Vagina (tissue), 2 donors: ENCODE data around the gene SSR3.

Experiments used
- POLR2AphosphoS5 ChIP-seq, 2 donors: sonication (generic); formaldehyde crosslinking; IDR thresholded peaks; one replicate each; pipeline ENCODE4 v1.9.0; 2017; ENCODE audit warnings: antibody characterized with exemption in 2 of 2, mild to moderate bottlenecking in 2 of 2, low read depth in 1 of 2; ENCODE audit not compliant: insufficient read depth in 1 of 2
- TF ChIP-seq, protein P1 (sequence below), 3 experiments: fragments of 450-650 bp in 2 of 3; fragments of 200-600 bp in 1 of 3; sonication (generic) in 1 of 3; IDR thresholded peaks; one replicate each; pipeline ENCODE4 v1.5.1; 2017 to 2019; ENCODE audit warnings: antibody characterized with exemption in 3 of 3, mild to moderate bottlenecking in 2 of 3, moderate library complexity in 2 of 3

DNA sequence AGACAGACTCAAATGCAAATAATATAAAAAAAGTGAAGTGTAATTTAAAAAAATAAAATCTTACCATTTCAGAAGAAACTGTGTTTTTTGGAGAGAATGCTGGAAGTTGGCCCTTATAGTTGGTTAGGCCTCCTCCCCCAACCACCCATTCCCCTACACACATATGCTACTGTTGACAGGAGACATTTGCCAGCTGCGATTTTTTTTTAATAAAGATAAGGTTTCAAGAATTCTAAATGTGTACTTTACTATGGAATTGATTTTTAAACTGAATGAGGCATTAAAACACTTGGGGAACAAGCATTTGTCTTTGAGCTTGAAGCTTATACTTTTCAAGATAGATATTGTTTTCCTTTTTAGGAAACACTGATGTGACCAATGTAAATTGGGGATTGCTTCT lies 4.4 kb upstream of the SSR3 start:
- no peak for TF ChIP-seq POLR2AphosphoS5 (IDR thresholded peaks at IDR 0.05; ENCODE audit: insufficient read depth in 1 of 2, low read depth in 1 of 2)
- TF ChIP-seq, protein P1, sequence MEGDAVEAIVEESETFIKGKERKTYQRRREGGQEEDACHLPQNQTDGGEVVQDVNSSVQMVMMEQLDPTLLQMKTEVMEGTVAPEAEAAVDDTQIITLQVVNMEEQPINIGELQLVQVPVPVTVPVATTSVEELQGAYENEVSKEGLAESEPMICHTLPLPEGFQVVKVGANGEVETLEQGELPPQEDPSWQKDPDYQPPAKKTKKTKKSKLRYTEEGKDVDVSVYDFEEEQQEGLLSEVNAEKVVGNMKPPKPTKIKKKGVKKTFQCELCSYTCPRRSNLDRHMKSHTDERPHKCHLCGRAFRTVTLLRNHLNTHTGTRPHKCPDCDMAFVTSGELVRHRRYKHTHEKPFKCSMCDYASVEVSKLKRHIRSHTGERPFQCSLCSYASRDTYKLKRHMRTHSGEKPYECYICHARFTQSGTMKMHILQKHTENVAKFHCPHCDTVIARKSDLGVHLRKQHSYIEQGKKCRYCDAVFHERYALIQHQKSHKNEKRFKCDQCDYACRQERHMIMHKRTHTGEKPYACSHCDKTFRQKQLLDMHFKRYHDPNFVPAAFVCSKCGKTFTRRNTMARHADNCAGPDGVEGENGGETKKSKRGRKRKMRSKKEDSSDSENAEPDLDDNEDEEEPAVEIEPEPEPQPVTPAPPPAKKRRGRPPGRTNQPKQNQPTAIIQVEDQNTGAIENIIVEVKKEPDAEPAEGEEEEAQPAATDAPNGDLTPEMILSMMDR (IDR thresholded peaks at IDR 0.05) = no peak
